ENCODE data around the gene ACSL1. TPM values are rescaled to one million over a fixed set of nuclear protein-coding genes. Genes with fewer than 3 reads are reported as not detected.

ACSL1 gene
- total and polyA plus RNA-seq, 2 of the 8 experiments (the other 6 are each of a cell fraction or from before 2014, with no cell fraction given): 2.3 to 8.7 TPM

GRCh38 chr4:184846531-184846930, 20.8 kb upstream of the ACSL1 start (continued):
- no peak for TF ChIP-seq MAFK (IDR thresholded peaks at IDR 0.05; ENCODE audit: low read depth, low read length)

Measured in H1 (cell line).